ENCODE data around the gene DNAH8.

Gene DNAH8

GRCh38 chr6:38736951-38737350, 21.8 kb downstream of the DNAH8 start:
- no peak for TF ChIP-seq CTCF (IDR thresholded peaks at IDR 0.05; ENCODE audit: extremely low read depth, insufficient read depth, missing control alignments)
- no peak for DNase-seq (ENCODE audit: low spot score)
- in situ Hi-C loops (cut with MboI; ENCODE audit: low pct_unique_long_range_greater_than_20kb, low sequenced_read_pairs, unreplicated experiment), result no loop called here

- in situ Hi-C loops (cut with MboI; ENCODE audit: low pct_unique_long_range_greater_than_20kb, low sequenced_read_pairs, unreplicated experiment), result no loop called here
- no peak for TF ChIP-seq CTCF (IDR thresholded peaks at IDR 0.05; ENCODE audit: extremely low read depth, insufficient read depth, missing control alignments)
- DNase-seq (ENCODE audit: low spot score), result no peak
Observed at GRCh38 chr6:38738261-38738660, 23.1 kb downstream of the DNAH8 start.

- in situ Hi-C loops (cut with MboI; ENCODE audit: low pct_unique_long_range_greater_than_20kb, low sequenced_read_pairs, unreplicated experiment), result no loop called here
- no peak for TF ChIP-seq CTCF (IDR thresholded peaks at IDR 0.05; ENCODE audit: extremely low read depth, insufficient read depth, missing control alignments)
- no peak for DNase-seq (ENCODE audit: low spot score)
Observed at GRCh38 chr6:38739532-38739931, 24.4 kb downstream of the DNAH8 start.

DNA sequence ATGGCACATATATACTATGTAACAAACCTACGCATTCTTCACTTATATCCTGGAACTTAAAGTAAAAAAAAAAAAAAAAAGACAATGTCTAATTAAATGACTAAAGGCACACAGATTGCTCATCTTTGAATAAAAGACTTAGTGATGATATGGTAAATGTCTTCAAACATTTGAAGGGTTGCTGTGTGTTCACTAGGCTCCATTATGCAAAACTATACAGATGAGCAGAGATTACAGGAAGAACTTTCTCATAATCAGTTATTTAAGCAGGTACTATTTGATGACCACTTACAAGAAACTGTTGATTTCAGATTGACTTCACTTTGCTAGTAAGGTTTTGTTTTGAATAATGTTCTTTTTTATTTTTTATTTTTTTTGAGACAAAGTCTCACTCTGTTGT, 34.4 kb downstream of the DNAH8 start:
- no peak for TF ChIP-seq CTCF (IDR thresholded peaks at IDR 0.05; ENCODE audit: extremely low read depth, insufficient read depth, missing control alignments)
- no peak for DNase-seq (ENCODE audit: low spot score)
- in situ Hi-C loops (cut with MboI; ENCODE audit: low pct_unique_long_range_greater_than_20kb, low sequenced_read_pairs, unreplicated experiment), result no loop called here

GRCh38 chr6:38750968-38751615, 36.0 kb downstream of the DNAH8 start:
- no peak for DNase-seq (ENCODE audit: low spot score)
- in situ Hi-C loops (cut with MboI; ENCODE audit: low pct_unique_long_range_greater_than_20kb, low sequenced_read_pairs, unreplicated experiment), result no loop called here
- no peak for TF ChIP-seq CTCF (IDR thresholded peaks at IDR 0.05; ENCODE audit: extremely low read depth, insufficient read depth, missing control alignments)

GRCh38 chr6:38753707-38754106, 38.6 kb downstream of the DNAH8 start:
- in situ Hi-C loops (cut with MboI; ENCODE audit: low pct_unique_long_range_greater_than_20kb, low sequenced_read_pairs, unreplicated experiment), result no loop called here
- DNase-seq (ENCODE audit: low spot score), result no peak
- no peak for TF ChIP-seq CTCF (IDR thresholded peaks at IDR 0.05; ENCODE audit: extremely low read depth, insufficient read depth, missing control alignments)
